Spinal cord (tissue), 10 donors: ENCODE data around the gene TMPRSS4. TPM values are rescaled to one million over a fixed set of nuclear protein-coding genes. Genes with fewer than 3 reads are reported as not detected.

Experiments
- DNase-seq, 6 donors: peaks; one replicate each; pipeline versions ENCODE4 v3.0.0 to v3.0.0-alpha.2; 2013 to 2015; ENCODE audit warnings: low spot score in 6 of 6, low read depth in 4 of 6
- H3K27ac ChIP-seq: one replicate; pipeline ENCODE4 v1.5.1; 2013; ENCODE audit warnings: low read depth, low read length, control low read depth
- H3K27me3 ChIP-seq: one replicate; pipeline ENCODE4 v1.6.1; 2013; ENCODE audit warnings: low read length; ENCODE audit not compliant: control insufficient read depth, insufficient read depth
- H3K36me3 ChIP-seq: one replicate; pipeline ENCODE4 v1.6.1; 2013; ENCODE audit warnings: low read length; ENCODE audit not compliant: control insufficient read depth, insufficient read depth
- H3K4me1 ChIP-seq: one replicate; pipeline ENCODE4 v1.6.1; 2013; ENCODE audit warnings: low read length; ENCODE audit not compliant: control insufficient read depth, insufficient read depth
- H3K4me3 ChIP-seq: one replicate; pipeline ENCODE4 v1.5.1; 2013; ENCODE audit warnings: low read depth, low read length, control low read depth
- H3K9me3 ChIP-seq: one replicate; pipeline ENCODE4 v1.6.1; 2013; ENCODE audit warnings: low read length; ENCODE audit not compliant: control insufficient read depth, insufficient read depth
- WGBS: methylation state at CpG from one replicate; pipeline ENCODE4 v1.1.5; 2013; ENCODE audit warnings: missing lambda C conversion rate; ENCODE audit not compliant: insufficient coverage; 5-methylcytosine and 5-hydroxymethylcytosine counted together
- polyA plus RNA-seq, 2 donors: library from polyadenylated mRNA; unstranded; fragments of 120-200 nt; gene quantifications; one replicate each; pipeline ENCODE4 v1.2.1, GENCODE V29; 2013; ENCODE audit not compliant: insufficient read length in 2 of 2
- total RNA-seq, 2 donors: library from RNA; depleted of rRNA in 1 of 2; stranded (reverse); fragments of 120-200 nt in 1 of 2; fragments of >200 nt in 1 of 2; gene quantifications; one replicate each; pipeline versions ENCODE4 v1.2.3 to v1.2.4, GENCODE V29; 2013 to 2014
- donor health status: healthy.

TMPRSS4 gene
- total and polyA plus RNA-seq, 4 donors: 0.26 to 0.70 (median 0.30) TPM; not detected in 1

DNA sequence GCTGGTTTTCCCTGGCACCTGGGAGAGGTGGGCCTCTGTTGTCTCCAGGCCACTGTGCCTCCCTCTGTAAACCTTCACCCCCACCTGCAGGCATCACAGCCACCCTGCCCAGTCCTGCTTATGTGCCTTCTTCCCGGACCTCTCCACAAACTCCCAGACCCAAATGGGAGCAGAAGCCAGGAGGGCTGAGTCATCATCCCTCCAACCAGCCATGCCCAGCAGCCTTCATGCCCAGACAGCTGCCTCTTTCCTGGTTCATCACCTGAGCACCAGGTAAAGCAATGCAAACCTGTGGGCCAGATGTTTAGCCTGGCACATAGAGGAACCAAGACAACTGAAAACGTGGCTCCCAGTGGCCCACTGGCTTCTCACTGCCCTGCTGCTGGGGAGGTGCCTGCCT, 2.1 kb upstream of the TMPRSS4 start:
- H3K4me1 ChIP-seq: peaks cover 10% of the 10 kb centered on the region
- WGBS: 57% methylated on average over 2 of the region's 2 CpGs

GRCh38 chr11:118078911-118079411, 2.1 kb downstream of the TMPRSS4 start:
- H3K4me3 ChIP-seq: no peak overlapping the region
- no peaks in the 10 kb centered on the region for H3K9me3 ChIP-seq
- no peaks in the 10 kb centered on the region for H3K27me3 ChIP-seq
- 53% methylated on average over 4 of the region's 5 CpGs for WGBS
- H3K36me3 ChIP-seq: no peaks in the 10 kb centered on the region
- peaks cover 18% of the 10 kb centered on the region for H3K4me1 ChIP-seq
- DNase-seq: peak in 1 of 6 donors; percentile 22
- no peak overlapping the region for H3K27ac ChIP-seq

More for the DNA sequence above, 2.1 kb upstream of the TMPRSS4 start:
- DNase-seq: no peak
- Histone ChIP-seq H3K9me3 (no peaks in the 10 kb centered on the region), H3K27me3 (no peaks in the 10 kb centered on the region), H3K4me3 (no peak overlapping the region), H3K36me3 (no peaks in the 10 kb centered on the region), H3K27ac (no peak overlapping the region)

DNA sequence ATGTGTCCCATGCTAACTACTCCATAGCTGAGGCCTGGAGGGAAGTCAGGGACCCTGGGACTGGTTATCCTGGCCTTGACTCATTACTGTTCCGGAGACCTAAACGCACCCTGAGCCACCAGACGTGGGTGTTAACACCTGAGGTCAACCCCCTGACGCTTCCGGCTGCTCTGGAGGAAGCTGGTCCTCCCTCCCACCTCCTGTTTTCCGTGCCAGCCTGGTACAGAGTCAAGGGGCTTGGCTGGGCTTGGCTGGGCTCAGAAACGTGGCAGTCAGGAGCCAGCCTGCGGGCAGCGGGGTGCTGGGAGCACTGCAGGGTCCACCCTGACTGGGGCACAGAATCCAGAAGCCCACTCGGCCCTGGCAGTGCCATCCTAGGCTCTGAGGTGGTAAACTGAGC, 2.6 kb downstream of the TMPRSS4 start:
- no peak for DNase-seq
- Histone ChIP-seq H3K4me3 (no peak overlapping the region), H3K9me3 (no peaks in the 10 kb centered on the region), H3K27me3 (no peaks in the 10 kb centered on the region), H3K36me3 (no peaks in the 10 kb centered on the region), H3K4me1 (peaks cover 18% of the 10 kb centered on the region), H3K27ac (no peak overlapping the region)
- 78% methylated on average over 9 of the region's 10 CpGs for WGBS

- H3K9me3 ChIP-seq: no peaks in the 10 kb centered on the region
- WGBS: 87% methylated on average over 4 of the region's 5 CpGs
- H3K4me1 ChIP-seq: peaks cover 18% of the 10 kb centered on the region
- H3K4me3 ChIP-seq: no peak overlapping the region
- no peak for DNase-seq
- no peak overlapping the region for H3K27ac ChIP-seq
- no peaks in the 10 kb centered on the region for H3K36me3 ChIP-seq
- H3K27me3 ChIP-seq: no peaks in the 10 kb centered on the region
Observed at GRCh38 chr11:118080296-118080695, 3.4 kb downstream of the TMPRSS4 start.

DNA sequence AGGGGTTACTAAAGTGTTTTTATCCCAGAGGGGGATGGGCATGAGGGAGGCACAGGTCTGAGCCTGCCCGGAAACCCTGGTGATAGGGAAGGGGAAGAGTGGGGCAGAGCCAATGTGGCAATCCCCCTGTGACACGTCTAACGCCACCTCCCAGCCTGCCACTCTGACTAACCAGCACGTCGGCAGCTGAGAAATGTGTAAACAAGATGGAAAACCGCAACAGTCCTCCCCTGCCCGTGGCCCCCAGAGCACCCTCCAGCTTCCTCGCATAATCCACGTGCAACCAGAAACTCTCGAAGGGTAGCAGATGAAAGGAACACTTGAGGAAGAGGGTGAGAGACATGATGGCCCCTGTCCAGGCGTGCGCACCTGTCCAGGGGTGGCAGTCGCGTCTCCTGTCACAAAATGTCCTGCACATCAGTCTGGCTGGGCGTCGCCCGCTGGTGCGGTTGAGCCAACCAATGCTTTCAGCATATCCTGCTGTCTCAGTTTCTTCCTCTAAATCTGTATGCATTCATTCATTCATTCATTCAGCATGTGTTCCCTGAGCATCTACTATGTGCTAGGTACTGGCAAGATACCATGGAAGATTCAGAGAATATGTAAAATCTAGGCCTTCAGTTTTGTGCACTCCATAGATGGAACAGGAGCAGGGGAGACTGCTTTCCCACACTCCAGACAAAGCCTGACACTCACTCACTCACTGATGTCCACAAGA, 4.5 kb downstream of the TMPRSS4 start:
- H3K4me1 ChIP-seq: peaks cover 28% of the 10 kb centered on the region
- no peaks in the 10 kb centered on the region for H3K36me3 ChIP-seq
- DNase-seq: no peak
- no peak overlapping the region for H3K27ac ChIP-seq
- H3K27me3 ChIP-seq: no peaks in the 10 kb centered on the region
- no peak overlapping the region for H3K4me3 ChIP-seq
- H3K9me3 ChIP-seq: no peaks in the 10 kb centered on the region
- WGBS: 92% methylated on average over 11 of the region's 18 CpGs

DNA sequence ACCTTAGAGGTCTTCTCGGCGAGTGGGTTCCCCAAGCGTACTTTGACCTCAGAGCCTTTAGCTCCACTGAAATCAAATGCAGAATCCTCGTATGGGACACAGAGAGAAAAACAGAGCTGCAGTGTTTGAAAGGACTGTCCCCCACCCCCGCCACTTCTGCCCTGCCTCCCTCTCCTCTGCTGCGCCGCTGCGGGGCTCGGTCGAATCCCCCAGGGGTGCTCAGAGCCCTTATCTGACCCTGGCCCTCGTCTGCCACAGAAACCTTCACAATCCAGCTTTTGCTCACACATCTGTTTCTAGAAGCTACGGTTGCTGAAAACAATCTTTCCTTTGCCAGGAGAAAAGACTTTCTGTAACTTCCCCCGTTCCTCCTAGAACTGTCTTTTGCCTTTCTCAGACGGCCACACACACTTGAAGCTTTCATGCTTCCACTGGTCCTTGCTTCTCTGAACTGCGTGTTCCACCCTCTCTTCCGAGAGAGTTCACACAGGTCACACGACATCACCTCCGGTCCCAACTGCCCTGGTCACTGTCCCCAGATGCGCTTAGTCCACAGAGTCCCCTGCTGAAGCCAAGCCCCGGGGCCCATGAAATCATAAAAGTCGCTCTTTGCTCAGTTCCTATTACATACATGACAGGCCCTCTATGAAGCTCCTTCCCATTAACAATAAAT, 6.1 kb downstream of the TMPRSS4 start:
- 45% methylated on average over 20 of the region's 21 CpGs for WGBS
- Histone ChIP-seq H3K9me3 (no peaks in the 10 kb centered on the region), H3K36me3 (no peaks in the 10 kb centered on the region), H3K27ac (peak overlapping the region; percentile 52), H3K27me3 (no peaks in the 10 kb centered on the region), H3K4me3 (no peak overlapping the region), H3K4me1 (peaks cover 38% of the 10 kb centered on the region)
- no peak for DNase-seq

DNA sequence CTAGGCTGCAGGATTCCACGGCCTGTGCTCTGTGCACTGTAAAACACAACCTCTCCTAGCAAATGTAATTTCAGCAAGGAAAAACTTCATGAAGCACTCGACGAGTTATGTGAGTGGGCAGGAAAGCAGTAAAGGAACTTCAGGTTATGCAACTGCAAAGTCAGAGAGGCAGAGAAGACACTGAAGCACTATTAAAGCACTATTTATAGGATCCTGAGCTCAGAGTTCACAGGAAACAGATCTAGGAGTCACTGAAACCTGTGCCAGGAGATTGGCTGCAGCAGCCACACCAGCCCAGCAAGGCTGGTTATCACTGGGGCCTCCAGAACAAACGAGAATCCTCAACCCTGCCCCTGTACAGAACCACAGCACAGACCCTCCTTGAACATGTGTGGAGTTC, 7.4 kb downstream of the TMPRSS4 start:
- Histone ChIP-seq H3K4me1 (peaks cover 33% of the 10 kb centered on the region), H3K36me3 (no peaks in the 10 kb centered on the region), H3K4me3 (no peak overlapping the region), H3K27me3 (no peaks in the 10 kb centered on the region), H3K9me3 (no peaks in the 10 kb centered on the region), H3K27ac (no peak overlapping the region)
- no peak for DNase-seq
- WGBS: no CpG with 5 or more reads among the region's 4 CpGs

GRCh38 chr11:118084656-118085055, 7.8 kb downstream of the TMPRSS4 start:
- Histone ChIP-seq H3K27me3 (no peaks in the 10 kb centered on the region), H3K36me3 (no peaks in the 10 kb centered on the region), H3K9me3 (no peaks in the 10 kb centered on the region), H3K27ac (no peak overlapping the region), H3K4me1 (peaks cover 29% of the 10 kb centered on the region), H3K4me3 (no peak overlapping the region)
- DNase-seq: no peak

- H3K27ac ChIP-seq: peak within 1 kb of the TSS; percentile 8
- no peak within 1 kb of the TSS for H3K4me3 ChIP-seq
- 65% methylated on average over 3 of the region's 5 CpGs for WGBS
- peaks cover 28% of the 10 kb centered on the region for H3K4me1 ChIP-seq
- H3K27me3 ChIP-seq: no peaks in the 10 kb centered on the region
- no peaks in the 10 kb centered on the region for H3K36me3 ChIP-seq
- DNase-seq: peak in 2 of 6 donors; percentile 11 to 46
- H3K9me3 ChIP-seq: no peaks in the 10 kb centered on the region
Observed at GRCh38 chr11:118086913-118087768, 10.3 kb downstream of the TMPRSS4 start, which contains the start of gene SMIM35. SMIM35 (minus strand) TSS chr11:118086963; CDS start chr11:118086757, 206 bp downstream.
